Neural progenitor cell (in vitro differentiated cells): ENCODE measurements around the gene CCDC167.

Source experiments
- CTCF ChIP-seq: fragments of 200-600 bp; sonication (generic); IDR thresholded peaks from 2 replicates; pipeline ENCODE4 v1.5.1; 2017; ENCODE audit warnings: antibody characterized with exemption, mild to moderate bottlenecking
- EZH2 ChIP-seq: fragments of 200-600 bp; sonication (generic); IDR thresholded peaks from 2 replicates; pipeline ENCODE4 v1.6.1; 2017; ENCODE audit warnings: antibody characterized with exemption, mild to moderate bottlenecking, moderate library complexity
- EZH2phosphoT487 ChIP-seq: fragments of 200-600 bp; sonication (generic); IDR thresholded peaks from 2 replicates; pipeline ENCODE4 v1.6.1; 2017; ENCODE audit warnings: antibody characterized with exemption

GRCh38 chr6:37522836-37523235, 23.1 kb upstream of the CCDC167 start:
- TF ChIP-seq CTCF: no peak
- TF ChIP-seq EZH2phosphoT487: no peak
- no peak for TF ChIP-seq EZH2
